Stomach (tissue), 9 donors: ENCODE measurements around the gene MYH6. TPM values are rescaled to one million over a fixed set of nuclear protein-coding genes. Genes with fewer than 3 reads are reported as not detected.
A peak's percentile ranks its signal among the peaks of the same experiment; 100 is the strongest.

Source experiments
- DNase-seq, 2 donors: peaks; one replicate each; pipeline versions ENCODE4 v3.0.0 to v3.0.0-alpha.2; 2013 to 2019
- H3K27ac ChIP-seq, 5 donors: fragments of 200-600 bp in 4 of 5; sonication (generic) in 4 of 5; one replicate each; pipeline ENCODE4 v1.5.1; 2013 to 2019; ENCODE audit warnings: mild to moderate bottlenecking in 1 of 5, moderate library complexity in 1 of 5
- H3K27me3 ChIP-seq, 3 donors: fragments of 200-600 bp; sonication (generic); one replicate each; pipeline ENCODE4 v1.5.1; 2017 to 2019; ENCODE audit warnings: mixed run types in 1 of 3
- H3K36me3 ChIP-seq, 4 donors: fragments of 200-600 bp; sonication (generic); 1 replicate in 3 of 4; 2 replicates in 1 of 4; pipeline ENCODE4 v1.5.1; 2016 to 2019
- H3K4me1 ChIP-seq, 4 donors: fragments of 200-600 bp; sonication (generic); one replicate each; pipeline ENCODE4 v1.5.1; 2016 to 2019
- H3K4me3 ChIP-seq, 4 donors: fragments of 200-600 bp; sonication (generic) in 3 of 4; one replicate each; pipeline ENCODE4 v1.5.1; 2016 to 2019; ENCODE audit warnings: mild to moderate bottlenecking in 1 of 4
- H3K9me3 ChIP-seq, 4 donors: fragments of 200-600 bp; sonication (generic); one replicate each; pipeline ENCODE4 v1.5.1; 2016 to 2019
- EP300 ChIP-seq: sonication (generic); formaldehyde crosslinking; IDR thresholded peaks from one replicate; pipeline ENCODE4 v1.6.1; 2017; ENCODE audit warnings: antibody characterized with exemption
- POLR2A ChIP-seq, 4 donors: fragments of 450-650 bp; IDR thresholded peaks; one replicate each; pipeline ENCODE4 v1.6.1; 2016; ENCODE audit warnings: antibody characterized with exemption in 4 of 4, control low read depth in 2 of 4, mild to moderate bottlenecking in 1 of 4, moderate library complexity in 1 of 4
- POLR2AphosphoS5 ChIP-seq, 3 donors: sonication (generic); formaldehyde crosslinking; IDR thresholded peaks; one replicate each; pipeline ENCODE4 v1.6.1; 2016; ENCODE audit warnings: antibody characterized with exemption in 3 of 3
- WGBS, 5 donors: extraction: QIAGEN DNeasy Blood & Tissue Kit in 3 of 5; methylation state at CpG; one replicate each; pipeline versions ENCODE4 v1.1.5 to v1.1.7; 2013 to 2018; 5-methylcytosine and 5-hydroxymethylcytosine counted together
- intact Hi-C: fragments of 100-400 bp; cut with DNase I; formaldehyde crosslinking; loops from one replicate; pipeline ENCODE4 v1.15.1; 2023; ENCODE audit warnings: low total_unique reads
- polyA plus RNA-seq, 3 donors: library from polyadenylated mRNA; stranded (reverse); fragments of 200-250 nt; gene quantifications; one replicate each; pipeline ENCODE4 v1.2.3, GENCODE V29; 2013
- total RNA-seq, 5 donors: library from RNA; depleted of rRNA; stranded (reverse); fragments of >200 nt; gene quantifications; one replicate each; pipeline versions ENCODE4 v1.1.0 to v1.2.3, GENCODE V29; 2014 to 2016
- TF ChIP-seq, protein P1 (sequence below), 7 experiments: fragments of 450-650 bp in 4 of 7; fragments of 200-600 bp in 3 of 7; sonication (generic) in 3 of 7; IDR thresholded peaks; one replicate each; pipeline ENCODE4 v1.5.1; 2016 to 2019; ENCODE audit warnings: antibody characterized with exemption in 7 of 7, control low read depth in 2 of 7, mild to moderate bottlenecking in 1 of 7
- donor health status: healthy with polysubstance abuse.
- donor health status: Bipolar disorder and iron deficiency.
- donor health status: healthy.

MYH6 gene
- total and polyA plus RNA-seq, 8 donors, result 0.37 to 3.2 (median 0.97) TPM; not detected in 4

DNA sequence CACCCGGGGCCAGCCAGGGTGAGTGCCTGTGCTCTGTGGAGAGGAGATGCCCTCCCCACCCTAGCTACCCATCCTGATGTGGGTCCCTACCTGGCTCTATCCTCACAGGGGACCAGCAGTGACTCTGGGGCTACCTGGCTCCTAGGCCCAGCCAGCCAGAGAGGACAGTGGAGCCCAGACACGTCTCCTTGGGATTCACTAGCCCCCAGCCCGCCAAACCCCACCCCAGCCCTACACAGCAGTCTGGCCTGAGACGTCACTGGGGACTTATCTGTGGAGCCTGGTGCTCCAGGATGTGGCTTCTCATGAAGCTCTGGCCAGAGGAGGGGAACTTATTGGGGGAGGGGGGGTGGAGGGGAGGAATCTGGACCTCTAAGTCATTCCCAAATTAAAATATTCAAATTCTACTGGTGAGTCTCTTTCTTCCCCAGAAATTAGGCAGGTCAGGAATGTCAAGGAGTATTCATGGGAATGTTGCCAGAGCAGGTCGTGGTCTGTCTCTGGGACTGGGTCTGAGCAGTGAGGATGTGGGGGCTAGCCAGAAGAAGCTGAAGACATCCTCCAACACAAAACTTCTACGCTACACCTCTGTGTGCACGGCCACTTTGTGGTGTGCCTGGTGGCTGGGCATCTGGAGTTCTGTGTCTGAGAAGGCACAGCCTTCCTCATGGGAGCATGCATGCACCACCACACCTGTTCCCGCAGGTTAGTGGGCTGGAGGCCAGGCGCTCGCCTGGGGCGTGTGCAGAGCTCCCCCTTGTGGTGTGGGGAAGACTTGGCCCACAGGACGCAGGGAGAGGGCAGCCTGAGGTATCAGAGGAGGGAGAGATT lies 28.5 kb downstream of the MYH6 start:
- no peak overlapping the region for H3K27ac ChIP-seq
- no peak overlapping the region for H3K4me3 ChIP-seq
- peaks cover 0 to 28% (median 0%) of the 10 kb centered on the region in 3 donors for H3K27me3 ChIP-seq
- H3K36me3 ChIP-seq, result no peaks in the 10 kb centered on the region
- peak; percentile 88 to 89 for DNase-seq
- intact Hi-C loops, result loop anchor here (5.0 kb wide), 1 partner anchor 47 kb away; no protein-coding TSS in a partner anchor
- WGBS, 5 donors, result 7 to 38% (median 31%) methylated on average over 7 to 12 of the region's 12 CpGs
- TF ChIP-seq, protein P1, sequence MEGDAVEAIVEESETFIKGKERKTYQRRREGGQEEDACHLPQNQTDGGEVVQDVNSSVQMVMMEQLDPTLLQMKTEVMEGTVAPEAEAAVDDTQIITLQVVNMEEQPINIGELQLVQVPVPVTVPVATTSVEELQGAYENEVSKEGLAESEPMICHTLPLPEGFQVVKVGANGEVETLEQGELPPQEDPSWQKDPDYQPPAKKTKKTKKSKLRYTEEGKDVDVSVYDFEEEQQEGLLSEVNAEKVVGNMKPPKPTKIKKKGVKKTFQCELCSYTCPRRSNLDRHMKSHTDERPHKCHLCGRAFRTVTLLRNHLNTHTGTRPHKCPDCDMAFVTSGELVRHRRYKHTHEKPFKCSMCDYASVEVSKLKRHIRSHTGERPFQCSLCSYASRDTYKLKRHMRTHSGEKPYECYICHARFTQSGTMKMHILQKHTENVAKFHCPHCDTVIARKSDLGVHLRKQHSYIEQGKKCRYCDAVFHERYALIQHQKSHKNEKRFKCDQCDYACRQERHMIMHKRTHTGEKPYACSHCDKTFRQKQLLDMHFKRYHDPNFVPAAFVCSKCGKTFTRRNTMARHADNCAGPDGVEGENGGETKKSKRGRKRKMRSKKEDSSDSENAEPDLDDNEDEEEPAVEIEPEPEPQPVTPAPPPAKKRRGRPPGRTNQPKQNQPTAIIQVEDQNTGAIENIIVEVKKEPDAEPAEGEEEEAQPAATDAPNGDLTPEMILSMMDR (IDR thresholded peaks at IDR 0.05), result peak in 5 of 7 experiments; percentile 85 to 97 (median 90)
- TF ChIP-seq EP300 (no peak), POLR2AphosphoS5 (IDR thresholded peaks at IDR 0.05) (peak in 2 of 3 donors; percentile 7 to 82)
- H3K9me3 ChIP-seq, result no peaks in the 10 kb centered on the region
- peaks cover 0 to 10% (median 0%) of the 10 kb centered on the region in 4 donors for H3K4me1 ChIP-seq

DNA sequence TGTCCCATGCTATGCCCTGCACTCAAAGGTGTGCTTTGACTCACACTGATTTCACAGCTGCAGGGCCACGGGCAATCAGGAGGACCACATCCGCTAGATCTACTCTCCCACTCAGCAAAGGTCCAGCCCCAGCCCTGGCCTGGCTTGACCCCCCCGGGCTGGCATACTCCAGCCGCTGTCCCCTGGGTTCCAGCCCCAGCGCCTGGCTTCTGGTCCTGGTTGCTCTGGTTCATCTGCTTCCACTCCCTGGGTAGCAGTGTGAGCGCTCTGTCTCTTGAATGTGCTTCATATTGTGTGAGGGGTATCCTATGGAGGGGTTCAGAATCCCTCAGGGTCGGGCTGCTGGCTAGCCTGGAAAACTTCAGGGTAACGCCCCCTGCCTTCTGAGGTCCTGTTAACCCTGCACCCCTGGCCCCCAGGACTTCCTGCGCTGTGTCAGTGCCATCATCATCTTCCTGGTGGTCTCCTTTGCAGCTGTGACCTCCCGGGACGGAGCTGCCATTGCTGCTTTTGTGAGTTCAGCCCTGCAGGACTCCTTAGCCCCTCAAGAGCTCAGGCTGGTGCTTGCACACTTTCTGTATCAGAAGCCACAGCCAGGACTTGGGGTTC lies 29.4 kb downstream of the MYH6 start:
- DNase-seq, result no peak
- Histone ChIP-seq H3K27ac (no peak overlapping the region), H3K27me3 (peaks cover 0 to 28% (median 0%) of the 10 kb centered on the region in 3 donors), H3K9me3 (no peaks in the 10 kb centered on the region), H3K4me1 (peaks cover 0 to 10% (median 0%) of the 10 kb centered on the region in 4 donors), H3K36me3 (no peaks in the 10 kb centered on the region), H3K4me3 (no peak overlapping the region)
- intact Hi-C loops, result no loop called here
- WGBS, 5 donors, result 76 to 90% (median 81%) methylated on average over 11 of the region's 11 CpGs
- no peak for TF ChIP-seq POLR2A (IDR thresholded peaks at IDR 0.05)
- TF ChIP-seq, protein P1 (IDR thresholded peaks at IDR 0.05), result no peak
- TF ChIP-seq POLR2AphosphoS5 (IDR thresholded peaks at IDR 0.05), result no peak
- TF ChIP-seq EP300, result no peak

DNA sequence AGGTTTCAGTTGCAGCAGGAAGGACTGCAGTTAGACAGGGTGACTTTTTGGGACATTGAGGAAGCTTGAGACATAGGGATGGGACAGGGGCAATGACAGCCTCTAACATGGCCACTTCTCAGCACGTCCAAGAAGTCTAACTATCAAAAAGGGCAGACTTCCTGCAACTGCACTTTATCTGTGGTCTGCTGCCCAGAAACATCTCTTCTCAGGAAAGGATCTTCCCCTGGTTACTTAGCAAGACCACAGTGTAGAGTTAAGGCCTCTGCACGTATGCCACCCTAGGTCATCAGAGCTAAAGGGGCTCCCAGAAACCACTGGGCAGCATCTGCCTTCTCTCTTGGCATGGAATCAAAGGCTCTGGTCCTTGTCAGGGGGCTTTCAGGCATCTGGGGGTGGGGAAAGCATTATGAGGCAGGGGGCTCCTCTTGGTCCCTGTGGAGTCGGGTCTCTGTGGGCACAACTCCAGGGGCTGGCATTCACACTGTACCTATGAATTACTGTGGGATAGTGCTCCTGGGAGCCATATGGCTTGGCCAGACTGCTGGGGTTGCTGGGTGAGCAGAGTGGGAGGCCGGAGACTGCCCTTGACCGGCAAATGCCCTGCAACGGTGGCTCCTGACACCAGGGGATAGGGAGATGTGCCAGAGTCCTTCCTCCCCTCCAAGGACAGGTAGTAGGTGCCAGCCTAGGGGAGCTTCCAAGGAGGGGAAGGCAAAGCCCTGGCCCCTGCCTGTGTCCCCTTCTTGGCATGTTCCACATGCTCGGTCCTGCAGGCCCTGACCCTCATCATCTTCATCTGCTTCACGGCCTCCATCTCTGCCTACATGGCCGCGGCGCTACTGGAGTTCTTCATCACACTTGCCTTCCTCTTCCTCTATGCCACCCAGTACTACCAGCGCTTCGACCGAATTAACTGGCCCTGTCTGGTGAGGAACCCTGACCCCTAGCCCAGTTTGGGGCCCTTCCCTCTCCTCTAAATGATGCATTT lies 30.2 kb downstream of the MYH6 start:
- Histone ChIP-seq H3K9me3 (no peaks in the 10 kb centered on the region), H3K27me3 (peaks cover 0 to 28% (median 0%) of the 10 kb centered on the region in 3 donors), H3K4me1 (peaks cover 0 to 10% (median 0%) of the 10 kb centered on the region in 4 donors), H3K4me3 (no peak overlapping the region), H3K36me3 (no peaks in the 10 kb centered on the region), H3K27ac (no peak overlapping the region)
- intact Hi-C loops, result no loop called here
- TF ChIP-seq, protein P1 (IDR thresholded peaks at IDR 0.05), result no peak
- TF ChIP-seq POLR2A (IDR thresholded peaks at IDR 0.05), result no peak
- no peak for TF ChIP-seq POLR2AphosphoS5 (IDR thresholded peaks at IDR 0.05)
- TF ChIP-seq EP300, result no peak
- WGBS, 5 donors, result 79 to 90% (median 87%) methylated on average over 14 of the region's 14 CpGs
- DNase-seq, result no peak

DNA sequence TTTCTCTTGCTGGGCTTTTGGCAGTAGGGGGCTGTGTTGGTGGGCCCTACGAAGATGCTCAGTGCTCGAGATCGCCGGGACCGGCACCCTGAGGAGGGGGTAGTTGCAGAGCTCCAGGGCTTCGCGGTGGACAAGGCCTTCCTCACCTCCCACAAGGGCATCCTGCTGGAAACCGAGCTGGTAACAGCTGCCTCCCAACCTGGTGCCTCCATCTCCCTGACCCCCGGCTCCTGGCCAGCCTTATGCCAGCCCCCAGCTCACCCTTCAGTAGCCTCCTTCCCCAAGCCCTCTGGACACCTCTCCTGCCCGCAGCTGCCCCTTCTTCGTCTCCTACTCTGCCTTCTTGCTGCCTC lies 30.9 kb downstream of the MYH6 start:
- Histone ChIP-seq H3K9me3 (no peaks in the 10 kb centered on the region), H3K36me3 (no peaks in the 10 kb centered on the region), H3K4me3 (peak overlapping the region in 1 of 4 donors; percentile 12), H3K27ac (peak overlapping the region in 1 of 5 donors; percentile 20), H3K27me3 (peaks cover 0 to 25% (median 0%) of the 10 kb centered on the region in 3 donors), H3K4me1 (peaks cover 0 to 10% (median 0%) of the 10 kb centered on the region in 4 donors)
- DNase-seq, result no peak
- intact Hi-C loops, result no loop called here
- TF ChIP-seq EP300 (no peak), POLR2A (IDR thresholded peaks at IDR 0.05) (no peak), POLR2AphosphoS5 (IDR thresholded peaks at IDR 0.05) (no peak)
- TF ChIP-seq, protein P1 (IDR thresholded peaks at IDR 0.05), result no peak
- whole genome bisulfite sequencing, 5 donors, result 44 to 64% (median 54%) methylated on average over 9 to 11 of the region's 11 CpGs
